ENCODE measurements around the gene IL22RA2.
"Not testable (repeated sequence)": the region's sequence is repeated elsewhere in the genome, so short reads cannot be mapped to it uniquely, and the experiment has no call there.

The IL22RA2 gene, protein sequence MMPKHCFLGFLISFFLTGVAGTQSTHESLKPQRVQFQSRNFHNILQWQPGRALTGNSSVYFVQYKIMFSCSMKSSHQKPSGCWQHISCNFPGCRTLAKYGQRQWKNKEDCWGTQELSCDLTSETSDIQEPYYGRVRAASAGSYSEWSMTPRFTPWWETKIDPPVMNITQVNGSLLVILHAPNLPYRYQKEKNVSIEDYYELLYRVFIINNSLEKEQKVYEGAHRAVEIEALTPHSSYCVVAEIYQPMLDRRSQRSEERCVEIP

DNA sequence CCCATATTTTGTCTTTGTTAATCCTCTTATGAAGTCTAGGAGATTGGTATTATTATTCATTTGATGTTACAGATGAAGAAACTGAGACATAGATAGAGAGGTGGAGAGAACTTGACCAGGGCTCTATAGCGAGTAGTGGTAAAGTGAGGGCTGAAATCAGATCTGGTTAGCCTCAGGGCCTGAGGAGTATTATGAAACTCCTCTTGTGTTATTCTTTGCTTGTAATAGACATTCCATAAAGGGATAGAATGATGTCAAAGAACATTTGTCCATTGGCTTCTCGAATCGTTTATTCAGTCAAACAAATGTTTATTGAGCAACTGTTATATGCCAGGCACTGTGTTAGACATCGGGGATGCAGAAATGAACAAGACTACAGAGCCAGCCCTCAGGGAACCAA, at the start of gene IL22RA2:
TSS of gene IL22RA2 (minus strand) at position 144 of the 400 bp plus-strand sequence. CDS start 11,895 bp downstream, outside the sequence.
- DNase-seq (ENCODE audit: low read depth) = no peak

DNA sequence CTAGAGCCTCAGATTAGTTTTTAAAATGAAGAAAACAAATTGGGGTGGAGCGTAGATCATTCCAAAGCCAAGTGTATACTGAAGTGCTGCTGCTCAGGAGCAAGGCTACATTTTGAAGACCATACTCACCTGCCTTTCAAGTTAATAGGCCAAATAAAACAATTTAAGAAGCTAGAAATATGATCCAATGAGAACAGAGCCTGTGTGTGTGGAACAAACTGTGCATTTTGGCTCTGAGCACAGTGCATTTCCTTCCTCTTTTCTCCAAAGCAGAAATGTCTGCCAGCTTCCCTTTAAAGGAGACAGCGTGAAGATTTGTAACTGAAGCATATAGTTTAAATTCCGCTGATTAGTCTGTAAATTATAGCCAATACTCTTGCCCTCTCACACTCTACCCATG, 48.9 kb upstream of the IL22RA2 start:
- DNase-seq (ENCODE audit: low read depth) = no peak

DNA sequence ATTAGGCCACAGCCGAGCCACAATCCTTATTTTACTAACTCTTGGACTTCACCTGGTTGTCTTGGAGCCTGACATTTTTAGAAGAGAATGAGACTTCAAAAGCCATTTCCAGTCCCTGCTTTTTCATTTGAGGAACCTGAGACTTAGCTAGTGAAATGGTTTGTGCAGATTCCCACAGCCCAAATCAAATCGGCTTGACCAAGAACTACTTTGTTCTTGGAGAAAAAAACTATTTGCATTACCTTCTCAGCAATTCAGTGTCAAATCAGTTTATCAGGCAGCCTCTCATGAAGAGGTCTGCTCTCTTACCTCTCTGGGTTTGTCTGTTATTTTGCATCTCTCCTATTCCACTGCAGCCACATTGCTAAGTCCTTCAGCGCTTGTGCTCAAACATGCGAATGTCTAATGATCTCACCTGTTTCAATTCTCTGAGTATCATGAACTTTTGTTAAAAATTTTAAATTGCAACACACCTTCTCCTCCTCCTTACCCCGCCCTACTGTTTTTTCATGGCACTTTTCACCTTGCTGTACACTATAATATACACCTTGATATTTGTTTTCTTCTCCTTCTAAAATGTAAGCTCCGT, 46.3 kb upstream of the IL22RA2 start:
- DNase-seq (ENCODE audit: low read depth) = no peak

DNA sequence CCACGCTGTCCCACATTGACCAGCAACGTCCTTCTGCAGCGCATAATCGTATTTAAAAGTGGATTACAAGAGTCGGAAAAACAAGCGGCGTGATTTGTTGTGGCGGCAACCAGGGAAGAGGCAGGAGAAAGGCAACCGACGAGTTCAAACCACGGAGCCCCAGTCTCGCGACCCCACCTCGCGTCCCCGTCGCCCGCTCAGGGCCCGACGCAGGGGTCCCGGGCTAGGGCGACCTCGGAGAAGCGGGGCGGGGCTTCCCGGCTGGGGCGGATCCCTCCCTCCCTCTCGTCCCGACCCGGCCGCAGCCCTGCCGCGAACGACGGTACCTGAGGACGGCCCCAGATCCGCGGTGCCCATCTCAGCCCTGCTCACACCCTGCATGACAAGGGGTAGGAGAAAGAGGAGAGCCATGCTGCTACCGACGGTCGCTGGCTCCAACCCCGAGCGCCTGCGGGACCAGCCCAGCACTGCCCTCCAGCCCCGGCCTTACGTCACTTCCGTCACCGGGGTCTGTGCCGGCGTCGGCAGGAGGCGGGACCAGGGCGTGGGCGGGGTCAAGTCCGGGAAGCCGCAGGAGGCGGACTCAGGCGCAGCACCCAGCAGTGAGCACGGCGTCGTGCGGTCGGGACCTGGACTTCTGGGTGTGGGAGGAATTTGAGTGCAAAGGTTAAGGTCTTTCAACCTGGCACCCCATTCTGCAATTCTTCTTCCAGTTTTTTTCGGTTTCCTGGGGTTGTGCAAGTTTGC, 45.6 kb upstream of the IL22RA2 start, which contains the start of gene IFNGR1:
TSS of gene IFNGR1 (minus strand) at position 469 of the 747 bp plus-strand sequence. CDS start at position 411, 58 bp downstream.
- DNase-seq (ENCODE audit: low read depth) = no peak

DNA sequence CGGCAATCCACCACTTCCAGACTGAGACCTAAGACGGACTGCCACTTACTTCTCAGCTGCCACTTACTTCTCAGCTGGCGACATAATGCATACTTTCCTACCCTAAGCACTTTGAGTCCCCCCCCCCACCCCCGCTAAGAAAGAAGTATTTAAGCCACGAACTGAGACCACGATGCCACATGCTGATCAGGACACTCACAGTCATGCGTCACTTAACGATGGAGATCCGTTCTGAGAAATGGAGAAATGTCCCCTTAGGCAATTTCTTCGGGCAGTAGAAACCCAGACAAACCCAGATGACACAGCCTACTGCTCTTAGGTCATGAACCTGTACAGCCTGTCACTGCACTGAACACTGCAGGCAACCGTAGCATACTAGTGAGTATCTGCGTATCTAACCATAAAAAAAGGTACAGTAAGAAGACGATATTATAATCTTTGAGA, 45.1 kb upstream of the IL22RA2 start:
- DNase-seq (ENCODE audit: low read depth) = no peak

DNA sequence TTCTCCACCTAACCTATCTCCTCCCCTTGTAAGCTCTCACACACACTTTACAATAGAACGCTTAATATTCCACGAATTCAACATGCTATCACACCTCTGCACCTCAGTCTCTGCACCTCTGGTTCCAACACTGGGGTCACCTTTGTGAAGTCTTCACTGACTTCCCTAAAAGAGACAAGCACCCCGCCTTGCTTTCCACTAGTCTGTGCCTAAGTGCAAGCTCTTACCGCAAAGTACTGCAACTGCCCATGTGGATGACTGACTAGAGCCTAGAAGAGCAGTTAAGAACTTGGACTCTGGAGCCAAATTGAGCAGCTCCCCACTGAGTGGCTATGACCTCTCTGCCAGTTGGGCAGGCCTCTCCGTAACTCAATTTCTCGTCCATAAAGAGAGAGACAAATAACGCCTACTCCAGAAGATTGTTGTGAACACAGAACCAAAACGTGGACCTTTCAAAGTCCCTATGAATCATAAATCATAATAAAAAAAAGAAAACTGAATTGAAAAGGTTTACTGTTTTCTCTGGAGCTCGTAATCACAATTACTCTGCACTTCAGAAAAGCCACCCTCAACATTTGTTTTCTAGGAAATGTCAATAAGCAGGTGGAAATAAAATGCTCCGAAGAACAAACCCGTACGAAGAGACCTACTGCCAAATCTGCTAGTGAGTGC, 44.5 kb upstream of the IL22RA2 start:
- no peak for DNase-seq (ENCODE audit: low read depth)

DNA sequence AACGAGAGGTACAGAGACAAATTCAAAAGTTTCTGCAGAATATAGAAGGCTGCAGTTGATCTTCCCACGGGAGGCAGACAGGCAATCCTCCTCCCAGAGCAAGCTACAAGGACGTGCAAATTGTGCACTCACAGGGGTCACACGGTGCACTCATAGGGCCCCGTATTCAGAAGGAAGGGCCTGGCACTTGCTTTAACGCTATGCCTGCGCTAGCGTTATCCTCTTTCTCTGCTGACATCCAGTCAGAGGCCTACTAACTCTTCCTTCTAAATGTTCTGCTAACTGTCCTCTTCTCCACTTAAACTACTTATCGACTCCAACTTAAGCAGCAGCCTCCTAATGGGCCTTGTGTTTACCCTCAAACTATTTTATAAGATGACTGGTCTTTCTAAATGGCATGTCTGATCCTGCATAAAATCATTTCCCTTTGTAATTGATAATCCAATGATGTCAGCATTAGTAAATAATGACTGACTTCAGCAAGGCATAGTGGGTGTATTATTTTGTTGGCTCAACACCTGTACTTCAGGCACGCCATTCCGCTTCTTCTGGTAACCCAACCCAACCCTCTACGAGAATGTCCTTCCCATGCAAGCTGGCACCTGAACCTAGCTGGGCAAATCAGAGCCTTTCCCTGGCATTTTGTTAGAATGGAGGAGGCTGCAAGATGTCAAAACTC, 43.6 kb upstream of the IL22RA2 start:
- DNase-seq (ENCODE audit: low read depth) = no peak

DNA sequence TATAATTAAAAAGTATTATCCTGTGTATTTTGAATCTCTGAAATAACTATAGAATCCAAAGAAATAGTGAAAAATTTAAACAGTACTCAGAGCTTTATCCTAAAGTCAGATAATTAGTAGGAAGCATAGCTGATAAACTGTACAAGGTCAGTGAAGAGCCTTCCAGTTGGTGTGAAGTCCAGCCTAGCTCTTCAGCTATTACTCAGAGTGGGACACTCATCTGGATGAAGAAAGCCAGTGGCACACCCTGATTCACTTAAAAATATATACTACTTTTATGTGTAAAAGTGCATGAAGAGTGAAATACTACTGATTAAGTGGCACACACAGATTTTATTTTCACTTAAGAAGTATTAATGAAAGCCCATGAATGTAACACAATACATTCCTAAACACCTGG, 42.7 kb upstream of the IL22RA2 start:
- no peak for DNase-seq (ENCODE audit: low read depth)

DNA sequence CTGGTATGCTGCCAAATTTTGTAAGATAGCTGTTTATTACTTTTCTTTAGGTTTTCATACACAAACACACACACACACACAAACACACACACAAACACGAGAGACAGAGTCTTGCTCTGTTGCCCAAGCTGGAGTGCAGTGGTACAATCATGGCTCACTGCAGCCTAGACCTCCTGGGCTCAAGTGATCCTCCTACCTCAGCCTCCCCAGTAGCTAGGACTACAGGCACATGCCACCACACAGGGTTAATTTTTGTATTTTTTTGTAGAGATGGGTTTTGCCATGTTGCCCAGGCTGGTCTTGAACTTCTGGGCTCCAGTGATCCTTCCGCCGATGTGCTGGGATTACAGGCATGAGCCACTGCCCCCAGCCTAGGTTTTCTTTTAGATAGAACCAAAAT, 42.2 kb upstream of the IL22RA2 start:
- not testable (repeated sequence) for DNase-seq (ENCODE audit: low read depth)

DNA sequence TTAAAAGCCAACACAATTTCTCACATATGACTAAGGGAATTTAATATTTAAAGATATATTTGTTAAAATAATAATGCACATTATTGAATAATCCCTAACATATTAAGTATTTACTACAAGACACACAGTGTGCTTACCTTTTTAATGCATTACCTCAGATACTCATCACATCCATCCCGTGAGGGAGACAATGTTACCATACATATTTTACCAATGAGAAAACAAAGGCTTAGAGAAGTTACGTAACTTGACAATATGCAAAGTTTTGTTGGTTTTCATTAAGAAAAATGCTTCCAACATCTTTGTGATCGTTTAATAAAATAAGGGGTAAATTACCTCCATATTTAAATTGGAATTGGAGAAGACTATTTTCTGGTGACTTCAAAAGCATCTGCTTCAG, 41.5 kb upstream of the IL22RA2 start:
- no peak for DNase-seq (ENCODE audit: low read depth)

DNA sequence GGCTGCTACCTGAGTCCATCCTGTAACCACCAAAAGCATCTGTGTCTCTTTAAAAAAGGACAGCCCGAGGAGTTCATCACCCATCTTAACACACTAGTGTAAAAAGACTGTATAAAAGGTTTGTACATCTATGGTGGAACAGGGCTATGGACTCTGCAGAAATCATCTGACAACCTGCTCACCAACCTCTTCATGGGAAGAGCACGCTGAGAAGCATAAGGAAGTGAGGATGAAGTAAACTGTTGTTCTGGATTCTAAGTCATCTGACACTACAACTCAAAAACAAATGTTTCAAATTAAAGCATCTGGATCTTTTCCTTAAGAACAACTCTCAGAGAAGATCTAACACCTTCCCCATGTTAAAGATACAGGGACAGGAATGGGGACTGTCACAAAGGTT, 40.4 kb upstream of the IL22RA2 start:
- no peak for DNase-seq (ENCODE audit: low read depth)

DNA sequence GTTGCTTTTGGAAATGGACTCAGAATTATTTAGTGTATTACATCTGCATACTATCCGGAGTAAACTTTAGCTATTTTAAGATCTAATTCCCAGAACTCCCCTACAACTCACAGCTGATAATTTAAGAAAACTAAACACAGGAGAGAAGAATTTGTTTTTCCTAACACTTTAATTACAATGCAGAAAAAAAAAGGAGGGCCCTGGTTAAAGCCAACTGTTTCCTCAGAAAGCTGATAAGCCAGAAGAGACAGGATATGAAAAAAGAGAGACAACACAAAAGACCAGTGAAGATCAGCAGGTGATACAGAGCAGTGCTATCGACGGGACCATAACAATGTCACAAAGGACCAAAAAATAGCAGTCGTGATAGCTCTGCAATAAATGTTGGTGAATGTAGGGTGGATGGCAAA, 39.9 kb upstream of the IL22RA2 start:
- DNase-seq (ENCODE audit: low read depth) = no peak

DNA sequence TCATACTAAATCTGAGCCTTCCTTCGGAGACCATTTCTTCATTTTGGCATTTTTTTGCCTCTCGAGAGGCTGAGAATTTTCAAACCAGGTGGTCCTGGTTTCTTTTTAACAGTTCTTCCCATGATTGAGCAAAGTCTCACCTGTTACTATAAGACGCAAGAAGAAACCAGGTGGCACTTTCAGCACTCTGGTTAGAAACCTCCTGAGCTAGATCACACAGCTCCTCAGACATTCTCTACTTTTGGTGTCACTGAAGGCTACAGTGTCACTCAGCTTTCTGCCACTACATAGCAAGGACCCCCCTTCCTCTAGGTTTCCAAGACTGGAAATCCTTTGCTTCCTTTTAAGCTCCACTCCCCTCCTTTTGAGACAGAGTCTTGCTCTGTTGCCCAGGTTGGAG, 38.5 kb upstream of the IL22RA2 start:
- DNase-seq (ENCODE audit: low read depth) = no peak

DNA sequence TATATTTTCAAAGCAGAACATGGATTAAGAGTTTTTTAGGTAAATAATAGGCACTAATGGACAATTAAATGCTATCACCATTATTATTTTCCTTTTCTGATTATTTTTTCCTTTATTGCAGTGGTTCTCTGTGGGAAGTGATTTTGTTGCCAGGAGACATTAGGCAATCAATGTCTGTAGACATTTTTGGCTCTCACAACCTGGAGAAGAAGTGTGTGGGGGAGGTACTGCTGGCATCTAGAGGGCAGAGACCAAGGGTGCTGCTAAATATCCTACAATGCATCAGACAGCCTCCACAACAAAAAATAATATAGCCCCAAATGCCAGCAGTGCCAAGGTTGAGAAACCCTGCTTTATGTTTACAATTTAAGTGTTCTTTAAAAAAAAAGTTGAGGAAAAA, 37.5 kb upstream of the IL22RA2 start:
- no peak for DNase-seq (ENCODE audit: low read depth)

DNA sequence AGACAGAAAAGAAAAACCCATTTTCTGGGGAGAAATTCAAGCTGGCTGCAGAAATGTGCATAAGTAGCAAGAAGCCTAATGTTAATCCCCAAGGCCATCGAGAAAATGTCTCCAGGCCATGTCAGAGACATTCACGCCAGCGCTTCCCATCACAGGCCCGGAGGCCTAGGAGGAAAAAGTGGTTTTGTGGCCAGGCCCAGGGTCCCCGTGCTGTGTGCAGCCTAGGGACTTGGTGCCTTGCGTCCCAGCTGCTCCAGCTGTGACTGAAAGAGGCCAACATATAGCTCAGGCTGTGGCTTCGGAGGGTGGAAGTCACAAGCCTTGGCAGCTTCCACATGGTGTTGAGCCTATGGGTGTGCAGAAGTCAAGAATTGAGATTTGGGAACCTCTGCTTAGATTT, 34.8 kb upstream of the IL22RA2 start:
- no peak for DNase-seq (ENCODE audit: low read depth)

DNA sequence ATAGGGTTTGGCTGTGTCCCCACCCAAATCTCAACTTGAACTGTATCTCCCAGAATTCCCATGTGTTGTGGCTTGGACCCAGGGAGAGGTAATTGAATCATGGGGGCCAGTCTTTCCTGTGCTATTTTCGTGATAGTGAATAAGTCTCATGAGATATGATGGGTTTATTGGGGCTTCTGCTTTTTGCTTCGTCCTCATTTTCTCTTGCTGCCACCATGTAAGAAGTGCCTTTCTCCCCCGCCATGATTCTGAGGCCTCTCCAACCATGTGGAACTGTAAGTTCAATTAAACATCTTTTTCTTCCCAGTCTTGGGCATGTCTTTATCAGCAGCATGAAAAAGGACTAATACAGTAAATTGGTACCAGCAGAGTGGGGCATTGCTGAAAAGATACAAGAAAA, 34.0 kb upstream of the IL22RA2 start:
- not testable (repeated sequence) for DNase-seq (ENCODE audit: low read depth)

DNA sequence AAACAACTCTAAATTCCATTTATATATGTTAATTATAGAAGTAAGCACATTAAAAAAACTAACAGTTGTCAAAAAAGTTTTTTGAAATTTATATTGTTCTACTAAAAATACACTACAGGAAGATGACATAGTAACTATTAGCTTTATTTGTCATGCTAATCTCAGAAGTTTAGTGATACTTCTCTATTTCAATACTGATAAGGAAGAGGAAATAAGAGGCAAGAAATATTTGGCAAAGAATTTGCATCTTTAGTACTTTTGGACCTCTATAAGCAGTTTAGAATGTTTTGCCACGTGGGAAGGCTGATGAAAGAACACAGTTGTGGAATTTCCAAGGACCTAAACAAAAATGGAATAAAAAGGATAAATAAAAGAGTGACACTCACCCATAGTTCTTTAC, 33.1 kb upstream of the IL22RA2 start:
- DNase-seq (ENCODE audit: low read depth) = no peak

DNA sequence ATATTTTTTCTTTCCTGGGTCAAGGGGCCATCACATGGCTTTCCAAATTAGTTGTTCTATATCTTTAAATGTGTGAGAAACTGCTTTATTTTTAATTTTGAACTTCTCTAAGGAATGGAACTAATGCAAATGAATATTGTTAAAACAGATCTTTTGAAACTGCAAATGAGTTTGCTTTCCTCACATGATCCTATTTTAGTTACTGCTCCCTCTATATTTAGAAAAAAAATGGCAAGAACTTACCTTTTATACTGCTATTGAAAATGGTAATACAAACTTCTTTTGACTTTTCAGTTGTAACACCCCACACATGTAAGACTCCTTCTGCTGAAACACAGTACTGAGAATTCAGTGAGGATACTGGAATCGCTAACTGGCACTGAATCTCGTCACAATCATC, 29.8 kb upstream of the IL22RA2 start:
- DNase-seq (ENCODE audit: low read depth) = no peak

DNA sequence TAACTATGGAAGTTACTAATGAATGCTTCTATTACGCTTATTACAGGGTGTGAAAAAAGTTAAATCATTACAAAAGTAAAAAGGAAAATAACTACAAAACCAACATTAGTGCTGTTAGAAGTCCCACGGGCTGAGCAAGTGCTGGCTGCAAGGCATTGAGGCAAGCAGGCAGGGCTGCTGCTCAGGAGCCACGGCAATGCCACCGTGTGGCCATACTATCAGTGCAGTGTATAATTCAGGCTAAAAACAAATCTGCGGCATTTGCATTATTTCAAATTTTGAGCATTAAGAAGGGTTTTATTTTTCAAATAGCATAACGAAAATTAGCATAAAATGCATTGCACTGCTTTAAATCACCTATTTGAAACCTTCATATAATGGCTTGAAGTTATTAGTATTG, 28.6 kb upstream of the IL22RA2 start:
- no peak for DNase-seq (ENCODE audit: low read depth)

DNA sequence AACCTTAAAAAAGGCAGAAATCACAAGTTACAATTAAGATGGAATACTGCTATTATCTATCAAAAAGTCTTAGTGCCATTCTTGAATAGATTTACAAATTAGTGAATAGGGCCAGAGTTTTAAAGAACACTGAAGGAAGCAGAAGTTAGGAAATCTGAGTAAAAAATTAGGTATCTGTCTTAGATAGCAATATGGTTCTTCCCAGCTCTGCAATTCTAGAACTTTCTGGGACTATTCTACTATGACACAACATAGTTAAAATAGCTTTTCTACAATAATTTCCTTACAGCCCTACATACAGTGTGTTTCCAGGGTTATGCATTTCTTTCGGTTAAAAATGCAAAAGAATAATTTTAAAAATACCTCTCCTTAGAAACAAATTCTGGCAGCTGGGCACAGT, 27.6 kb upstream of the IL22RA2 start:
- DNase-seq (ENCODE audit: low read depth) = no peak

DNA sequence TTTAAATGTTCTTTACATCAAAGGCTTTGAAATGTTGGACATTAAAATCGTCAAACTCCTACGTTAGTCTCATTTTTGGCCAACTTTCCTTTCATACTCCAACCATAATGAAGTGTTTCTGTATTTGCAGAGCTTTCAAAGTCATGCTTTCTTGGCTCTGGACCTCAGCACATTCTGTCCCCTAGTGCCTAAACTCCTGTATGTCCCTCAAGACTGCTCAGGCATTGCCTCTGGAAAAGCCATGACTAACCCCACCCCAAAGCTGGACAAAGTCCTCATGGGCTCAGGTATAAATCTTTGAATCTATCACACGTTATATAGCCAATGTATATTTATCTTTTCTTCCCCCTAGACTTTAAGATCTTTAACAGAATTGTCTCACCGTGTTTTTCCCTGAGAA, 26.8 kb upstream of the IL22RA2 start:
- DNase-seq (ENCODE audit: low read depth) = no peak

All from HS-5 (cell line).